Activated CD4-positive, CD25-positive, alpha-beta regulatory T cell treated with anti-CD3 and anti-CD28 coated beads, Interleukin-2, amount 50 U/mL, for 24 hours (primary cell): ENCODE data around the gene SERPINE3.

Experiments
- ATAC-seq, 2 donors: fragments of 150-1000 bp; cut with Tn5 transposase; one replicate each; pipeline ENCODE4 v1.10.0; 2021; ENCODE audit warnings: mild to moderate bottlenecking in 1 of 2, moderate library complexity in 1 of 2

SERPINE3 gene

DNA sequence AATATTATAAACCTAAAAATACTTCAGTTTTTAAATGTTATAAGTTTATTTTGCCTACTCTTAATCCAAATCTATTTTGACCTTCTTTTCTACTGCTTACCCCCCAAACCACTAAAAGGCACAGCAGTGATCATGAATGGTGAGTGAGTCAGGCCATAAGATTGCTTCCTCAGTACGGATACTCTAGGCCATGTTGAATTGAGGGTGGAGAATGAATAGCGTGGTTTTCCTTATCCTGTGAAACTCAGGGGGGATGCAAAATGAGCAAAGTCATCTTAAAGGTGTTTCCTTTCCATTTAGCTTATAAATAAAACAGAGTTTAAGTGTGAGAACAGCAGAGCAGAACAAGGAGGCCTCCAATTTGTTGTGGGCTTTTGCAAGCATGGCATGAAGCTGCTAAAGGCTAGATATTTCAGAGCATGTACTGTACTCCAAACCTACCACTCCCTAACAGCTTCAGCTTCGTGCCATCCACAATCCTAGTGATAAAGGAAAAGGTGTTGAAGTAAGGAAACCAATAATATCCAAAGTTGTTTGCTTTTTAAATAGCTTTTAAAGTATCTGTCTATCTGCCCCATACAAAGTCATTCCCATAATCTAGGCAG is 25.0 kb downstream of the SERPINE3 start:
- no peak for ATAC-seq

GRCh38 chr13:51370116-51370515 is 30.6 kb downstream of the SERPINE3 start:
- ATAC-seq, result no peak

GRCh38 chr13:51370811-51371210 is 31.3 kb downstream of the SERPINE3 start:
- no peak for ATAC-seq

- ATAC-seq, result no peak
Observed at GRCh38 chr13:51371768-51372399, 32.4 kb downstream of the SERPINE3 start.

DNA sequence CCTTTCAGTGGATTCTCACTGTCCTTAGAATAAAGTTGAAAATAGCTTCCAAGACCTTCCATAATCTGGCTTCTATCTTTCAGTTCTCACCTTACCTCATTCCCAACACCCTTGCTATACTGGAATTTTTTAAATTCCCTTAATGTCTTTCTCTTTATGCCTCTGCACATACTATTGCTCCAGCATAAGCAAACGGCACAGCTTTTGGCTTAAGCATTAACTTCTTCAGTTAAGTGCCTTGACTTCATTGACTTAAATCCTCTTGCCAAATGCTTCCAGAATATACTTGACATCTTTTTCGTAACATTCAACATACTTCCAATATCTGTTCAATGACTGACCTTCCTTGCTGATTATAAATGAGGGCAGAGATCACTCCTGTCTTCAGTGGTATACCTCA is 34.0 kb downstream of the SERPINE3 start:
- no peak for ATAC-seq

DNA sequence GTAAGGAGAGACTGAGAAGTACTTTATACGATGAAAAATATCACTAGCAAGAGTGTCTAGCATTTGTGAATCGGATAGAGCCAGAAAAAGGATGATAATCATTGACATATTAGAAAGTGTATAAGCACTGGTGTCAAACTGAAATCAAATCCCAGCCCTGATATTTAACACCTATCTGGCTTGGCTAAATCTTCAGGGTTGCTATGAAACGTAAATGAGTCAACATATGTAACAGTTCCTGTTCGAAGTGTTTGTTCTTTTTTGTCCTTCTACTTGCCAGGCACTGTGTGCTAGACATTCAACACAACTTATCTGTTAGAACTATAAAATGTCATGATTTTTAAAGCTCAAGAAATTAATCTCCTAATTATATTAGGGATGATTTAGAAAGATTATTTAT is 40.8 kb downstream of the SERPINE3 start:
- ATAC-seq, result no peak

DNA sequence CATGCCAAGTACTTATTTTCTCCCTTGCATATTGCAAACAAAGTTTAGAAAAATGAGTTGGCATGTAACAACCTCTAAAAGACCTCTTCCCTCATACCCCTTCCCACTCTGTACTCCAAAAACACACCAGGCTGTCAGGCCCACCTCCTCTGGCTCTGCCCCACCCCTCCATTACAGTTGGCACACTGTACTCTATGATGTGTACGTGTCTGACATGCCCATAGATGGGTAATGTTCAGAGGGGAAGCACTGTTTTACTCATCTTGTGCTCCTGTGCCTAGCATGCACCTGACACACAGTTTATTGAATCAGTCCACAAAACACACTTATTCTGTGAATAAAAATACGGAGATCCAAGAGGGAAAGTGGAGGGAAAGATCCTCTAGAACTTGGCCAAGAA is 45.6 kb downstream of the SERPINE3 start:
- peak in 1 of 2 donors; percentile 20 for ATAC-seq

DNA sequence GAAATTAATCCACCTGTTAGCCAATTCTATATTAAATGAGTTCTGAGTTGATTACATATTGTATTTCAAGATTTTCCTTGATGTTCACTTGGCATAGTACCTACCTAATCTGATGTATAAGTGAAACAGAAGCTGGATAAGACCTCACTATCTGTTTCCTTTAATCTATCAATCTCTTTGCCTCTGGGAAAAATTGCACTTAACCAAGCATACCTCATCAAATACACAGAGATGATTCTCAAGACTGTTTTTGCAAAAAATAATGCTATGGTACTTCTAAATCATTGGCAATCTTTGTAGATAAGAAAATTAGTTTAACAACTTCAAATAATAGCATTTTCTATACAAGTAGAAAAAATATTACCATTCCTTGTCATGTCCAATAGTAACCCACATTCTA is 55.2 kb downstream of the SERPINE3 start:
- ATAC-seq, result no peak

DNA sequence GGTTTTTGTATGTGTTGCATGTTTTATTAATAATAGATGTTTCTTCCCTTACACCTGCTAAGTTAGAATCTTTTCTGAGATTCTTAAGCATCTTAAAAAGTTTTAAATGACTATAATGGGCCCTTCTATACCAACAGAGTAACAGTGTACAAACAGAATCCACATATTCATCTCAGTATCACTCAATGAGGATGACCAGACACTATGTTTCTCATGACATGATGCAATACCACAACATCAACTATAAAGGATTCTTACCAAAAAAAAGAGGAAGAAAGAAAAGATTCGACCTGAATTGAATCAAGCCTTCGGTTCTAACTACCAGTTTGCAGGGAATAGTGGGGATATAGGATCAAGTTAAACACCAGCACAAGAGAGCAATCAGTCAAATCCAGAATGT is 56.9 kb downstream of the SERPINE3 start:
- peak in 1 of 2 donors; percentile 65 for ATAC-seq

DNA sequence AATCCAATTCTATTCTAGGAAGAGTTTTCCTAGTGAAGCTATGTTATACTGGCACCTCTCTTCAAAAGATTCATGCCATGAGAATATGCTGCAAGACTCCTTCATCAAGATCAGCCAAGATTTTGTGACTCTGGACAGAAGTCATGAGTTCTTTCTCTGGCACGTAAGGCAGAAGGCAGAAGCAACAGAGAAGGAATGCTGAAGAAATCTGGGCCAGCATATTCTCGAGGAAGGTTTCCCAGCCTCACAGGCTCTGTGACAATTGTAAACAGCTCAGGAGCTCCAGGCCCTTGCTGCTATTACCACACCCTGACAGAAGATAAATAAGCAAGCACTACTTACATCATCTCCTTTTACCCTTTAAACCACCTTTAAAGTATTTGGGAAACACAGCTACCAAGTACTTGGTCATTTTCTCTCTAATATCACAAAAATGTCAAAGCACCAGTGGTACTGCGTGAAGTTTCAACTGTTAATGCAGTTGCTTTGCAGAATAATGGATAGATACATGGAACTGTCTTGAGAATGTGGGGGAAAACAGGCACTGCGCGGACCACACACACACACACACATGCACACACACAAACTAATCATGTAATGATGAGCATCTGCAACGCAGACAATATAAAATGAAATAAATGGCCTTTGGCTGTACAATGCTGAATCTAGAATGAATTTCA is 57.9 kb downstream of the SERPINE3 start:
- no peak for ATAC-seq

- ATAC-seq, result no peak
Observed at GRCh38 chr13:51405176-51405575, 65.7 kb downstream of the SERPINE3 start.

DNA sequence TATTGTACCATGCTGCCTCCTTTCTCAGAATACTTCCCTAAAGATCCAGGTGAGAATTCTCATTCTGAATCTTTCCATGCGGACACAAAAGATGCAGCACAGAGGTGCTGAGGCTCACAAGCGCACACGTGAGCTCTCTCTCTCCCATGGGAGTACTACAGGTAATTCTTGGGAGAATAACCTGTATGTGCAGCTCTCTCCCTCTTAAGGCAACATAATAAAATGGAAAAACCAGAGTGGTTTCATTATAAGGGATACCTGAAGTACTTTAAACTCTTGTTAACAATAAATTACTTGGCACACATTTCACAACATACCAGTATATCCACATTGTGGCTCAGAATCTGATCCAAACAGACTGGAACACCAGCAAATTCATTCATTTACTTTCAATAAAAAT is 72.9 kb downstream of the SERPINE3 start:
- ATAC-seq, result no peak
